OCI-LY1 (cell line): ENCODE measurements around the gene AIFM2.

ENCODE experiments used
- H2AFZ ChIP-seq: fragments of 200-600 bp; sonication (generic), shearing (Covaris generic); 2 replicates; pipeline ENCODE4 v1.6.0; 2014; ENCODE audit warnings: antibody characterized with exemption, mild to moderate bottlenecking, low read length
- H3F3A ChIP-seq: fragments of 200-600 bp; sonication (generic), shearing (Covaris generic); 2 replicates; pipeline ENCODE4 v1.6.0; 2014; ENCODE audit warnings: mild to moderate bottlenecking, antibody characterized with exemption, low read length, moderate library complexity; ENCODE audit not compliant: insufficient read depth
- H3K27ac ChIP-seq: fragments of 200-600 bp; sonication (generic); 2 replicates; pipeline ENCODE4 v1.5.1; 2014; ENCODE audit warnings: low read length, mixed run types, mild to moderate bottlenecking, low read depth; ENCODE audit not compliant: poor library complexity, severe bottlenecking
- H3K27me3 ChIP-seq: fragments of 200-600 bp; sonication (generic); 2 replicates; pipeline ENCODE4 v1.6.0; 2014; ENCODE audit warnings: antibody characterized with exemption, mild to moderate bottlenecking, low read length, moderate library complexity; ENCODE audit not compliant: insufficient read depth
- H3K36me3 ChIP-seq: fragments of 200-600 bp; sonication (generic); 2 replicates; pipeline ENCODE4 v1.6.1; 2014; ENCODE audit warnings: mild to moderate bottlenecking, antibody characterized with exemption, low read length, moderate library complexity, mixed read lengths; ENCODE audit not compliant: insufficient read depth
- H3K4me1 ChIP-seq: fragments of 200-600 bp; sonication (generic); 2 replicates; pipeline ENCODE4 v1.5.1; 2014; ENCODE audit warnings: mild to moderate bottlenecking, low read length, moderate library complexity; ENCODE audit not compliant: insufficient read depth, severe bottlenecking
- H3K4me2 ChIP-seq: fragments of 200-600 bp; sonication (generic), shearing (Covaris generic); 2 replicates; pipeline ENCODE4 v1.6.1; 2014; ENCODE audit warnings: low read length
- H3K4me3 ChIP-seq: fragments of 200-600 bp; sonication (generic); 2 replicates; pipeline ENCODE4 v1.5.1; 2014; ENCODE audit warnings: low read length, low read depth, mild to moderate bottlenecking, mixed read lengths; ENCODE audit not compliant: poor library complexity, severe bottlenecking
- H3K79me2 ChIP-seq: fragments of 200-600 bp; shearing (Covaris generic); 2 replicates; pipeline ENCODE4 v1.6.1; 2016; ENCODE audit warnings: mixed run types, low read length, mixed read lengths; ENCODE audit not compliant: insufficient read depth
- H3K9ac ChIP-seq: fragments of 200-600 bp; sonication (generic), shearing (Covaris generic); 2 replicates; pipeline ENCODE4 v1.6.1; 2014; ENCODE audit warnings: mild to moderate bottlenecking, low read length, mixed read lengths
- H3K9me2 ChIP-seq: fragments of 200-600 bp; sonication (generic), shearing (Covaris generic); 2 replicates; pipeline ENCODE4 v1.6.1; 2014; ENCODE audit warnings: low read depth, mild to moderate bottlenecking, low read length, mixed read lengths
- H3K9me3 ChIP-seq: fragments of 200-600 bp; shearing (Covaris generic); 2 replicates; pipeline ENCODE4 v1.6.1; 2014; ENCODE audit warnings: low read length, mixed read lengths
- H4K20me1 ChIP-seq: fragments of 200-600 bp; sonication (generic), shearing (Covaris generic); 2 replicates; pipeline ENCODE4 v1.6.0; 2016; ENCODE audit warnings: mild to moderate bottlenecking, low read length; ENCODE audit not compliant: insufficient read depth
- CTCF ChIP-seq: fragments of 200-600 bp; sonication (generic), shearing (Covaris generic); IDR thresholded peaks from 2 replicates; pipeline ENCODE4 v1.5.1; 2017; ENCODE audit warnings: mild to moderate bottlenecking, antibody characterized with exemption, low read length, moderate library complexity, mixed read lengths
- EZH2 ChIP-seq: fragments of 200-600 bp; sonication (generic), shearing (Covaris generic); IDR thresholded peaks from 2 replicates; pipeline ENCODE4 v1.8.0; 2017; ENCODE audit warnings: borderline replicate concordance, mixed run types, mild to moderate bottlenecking, antibody characterized with exemption, low read length, moderate library complexity, mixed read lengths

AIFM2 gene

DNA sequence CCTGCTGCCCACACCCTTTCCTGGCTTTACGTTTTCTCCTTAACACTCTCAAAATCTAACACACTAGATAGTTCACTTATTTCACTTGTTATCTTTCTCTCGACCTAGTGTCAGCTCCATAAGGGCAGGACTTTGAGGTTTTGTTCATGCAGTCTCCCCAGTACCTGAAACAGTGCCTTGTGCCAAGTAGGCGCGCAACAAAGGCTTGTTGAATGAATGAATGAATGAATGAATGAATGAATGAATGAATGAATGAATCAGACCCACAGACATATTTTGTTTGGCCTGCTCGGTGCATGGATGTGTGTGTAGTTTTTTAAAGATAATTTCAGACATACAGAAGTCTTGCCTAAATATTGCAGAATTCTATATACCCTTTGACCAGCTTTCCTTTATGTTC, 7.7 kb upstream of the AIFM2 start:
- no peak for TF ChIP-seq CTCF
- TF ChIP-seq EZH2, result no peak
- H3K79me2 ChIP-seq, result no peaks in the 10 kb centered on the region
- H3K4me1 ChIP-seq, result peaks cover 14% of the 10 kb centered on the region
- H3K27me3 ChIP-seq, result no peaks in the 10 kb centered on the region
- H3K9me2 ChIP-seq, result no peaks in the 10 kb centered on the region
- no peaks in the 10 kb centered on the region for H3K9me3 ChIP-seq
- H2AFZ ChIP-seq, result no peak overlapping the region
- 0 out of 2 replicates have a peak, but pooled peaks cover 3% of the 10 kb centered on the region for H3F3A ChIP-seq
- no peaks in the 10 kb centered on the region for H4K20me1 ChIP-seq
- 0 out of 2 replicates have a peak, but pooled peaks cover 5% of the 10 kb centered on the region for H3K36me3 ChIP-seq
- H3K9ac ChIP-seq, result no peak overlapping the region
- no peak overlapping the region for H3K27ac ChIP-seq
- H3K4me2 ChIP-seq, result no peak overlapping the region
- no peak overlapping the region for H3K4me3 ChIP-seq

GRCh38 chr10:70139997-70140250, 7.3 kb upstream of the AIFM2 start:
- H4K20me1 ChIP-seq, result no peaks in the 10 kb centered on the region
- no peak overlapping the region for H3K4me3 ChIP-seq
- no peak overlapping the region for H2AFZ ChIP-seq
- no peaks in the 10 kb centered on the region for H3K79me2 ChIP-seq
- no peaks in the 10 kb centered on the region for H3K9me3 ChIP-seq
- H3K27me3 ChIP-seq, result no peaks in the 10 kb centered on the region
- no peak overlapping the region for H3K27ac ChIP-seq
- H3F3A ChIP-seq, result 0 out of 2 replicates have a peak, but pooled peaks cover 3% of the 10 kb centered on the region
- H3K4me2 ChIP-seq, result no peak overlapping the region
- H3K9me2 ChIP-seq, result no peaks in the 10 kb centered on the region
- TF ChIP-seq CTCF, result no peak
- TF ChIP-seq EZH2, result no peak
- H3K4me1 ChIP-seq, result peaks cover 11% of the 10 kb centered on the region
- H3K9ac ChIP-seq, result no peak overlapping the region
- H3K36me3 ChIP-seq, result 0 out of 2 replicates have a peak, but pooled peaks cover 5% of the 10 kb centered on the region

DNA sequence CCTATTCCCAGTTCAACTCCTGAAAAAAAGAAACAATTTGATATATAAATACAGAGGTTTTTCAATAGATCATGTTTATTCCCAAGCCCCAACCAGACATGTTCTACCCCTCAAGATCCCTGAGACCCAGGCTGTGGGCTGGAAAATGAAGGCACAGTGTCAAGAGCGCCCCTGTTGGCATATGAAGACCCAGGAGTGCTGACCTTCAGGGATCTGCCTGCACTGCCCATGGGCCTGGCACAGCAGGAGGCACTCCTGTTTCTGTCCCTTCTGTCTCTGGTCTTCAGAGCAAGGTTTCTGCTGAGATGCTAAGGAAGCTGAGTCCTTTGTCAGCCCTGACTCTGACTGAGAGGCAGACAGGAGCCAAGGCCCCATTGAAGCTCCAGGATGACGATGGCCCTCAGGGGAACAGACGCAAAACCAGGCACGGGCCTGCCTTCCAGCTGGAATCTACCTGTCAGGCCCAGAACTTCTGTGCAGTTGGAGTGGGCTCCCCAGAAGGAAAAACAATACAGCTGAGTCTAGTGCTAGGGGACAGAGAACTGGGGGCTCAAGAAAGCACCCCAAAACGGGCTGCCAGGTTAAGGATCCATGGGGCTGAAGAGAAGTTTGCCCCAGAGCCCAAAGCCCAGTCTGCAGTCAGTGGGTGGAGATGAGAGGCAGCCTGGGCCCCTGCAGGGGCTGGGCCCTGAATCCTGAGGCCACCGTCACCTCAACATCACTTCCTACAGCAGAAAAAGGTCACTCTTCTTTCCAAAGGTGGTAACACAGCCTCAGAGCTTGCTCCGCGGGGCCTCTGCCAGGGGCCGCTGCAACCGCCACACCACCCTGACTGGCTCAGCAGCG, 6.7 kb upstream of the AIFM2 start:
- H3K79me2 ChIP-seq, result no peaks in the 10 kb centered on the region
- no peak overlapping the region for H3K9ac ChIP-seq
- no peak overlapping the region for H3K27ac ChIP-seq

More for the DNA sequence above, 6.7 kb upstream of the AIFM2 start:
- H3K9me2 ChIP-seq, result no peaks in the 10 kb centered on the region
- no peak overlapping the region for H3K4me2 ChIP-seq
- H3K4me1 ChIP-seq, result peaks cover 5% of the 10 kb centered on the region
- TF ChIP-seq EZH2 (no peak), CTCF (no peak)
- no peaks in the 10 kb centered on the region for H4K20me1 ChIP-seq
- H3K4me3 ChIP-seq, result no peak overlapping the region
- H2AFZ ChIP-seq, result no peak overlapping the region
- no peaks in the 10 kb centered on the region for H3K27me3 ChIP-seq
- no peaks in the 10 kb centered on the region for H3K9me3 ChIP-seq
- 0 out of 2 replicates have a peak, but pooled peaks cover 3% of the 10 kb centered on the region for H3F3A ChIP-seq
- 0 out of 2 replicates have a peak, but pooled peaks cover 5% of the 10 kb centered on the region for H3K36me3 ChIP-seq
